NCI-H1048 (cell line): ENCODE results near the gene PRND.
"Not testable (repeated sequence)": the region's sequence is repeated elsewhere in the genome, so short reads cannot be mapped to it uniquely, and the experiment has no call there.

Source experiments
- DNase-seq: peaks from one replicate; lab custom pipeline; 2025; lab: John Stamatoyannopoulos, UW

Gene PRND

DNA sequence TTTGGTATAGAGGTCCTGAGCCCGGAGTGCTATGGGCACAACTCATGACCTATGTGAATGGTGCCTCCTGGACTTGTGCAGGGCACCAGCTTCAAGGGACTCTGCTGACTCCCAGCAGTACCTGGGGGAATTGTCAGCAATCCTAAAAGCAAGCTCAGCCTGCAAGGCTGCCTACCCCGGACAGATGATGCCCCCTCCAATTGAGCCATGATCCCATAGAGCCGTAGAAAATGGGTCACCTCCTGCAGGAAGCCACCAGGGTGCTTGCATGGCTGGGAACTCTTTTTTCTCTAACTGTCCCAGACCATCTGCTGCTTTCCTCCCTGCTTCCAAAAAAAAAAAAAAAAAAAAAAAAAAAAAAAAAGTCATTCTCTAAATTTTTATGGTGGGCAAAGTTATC is 12.9 kb upstream of the PRND start:
- DNase-seq = no peak

GRCh38 chr20:4709261-4710105 is 12.2 kb upstream of the PRND start:
- DNase-seq = no peak

DNA sequence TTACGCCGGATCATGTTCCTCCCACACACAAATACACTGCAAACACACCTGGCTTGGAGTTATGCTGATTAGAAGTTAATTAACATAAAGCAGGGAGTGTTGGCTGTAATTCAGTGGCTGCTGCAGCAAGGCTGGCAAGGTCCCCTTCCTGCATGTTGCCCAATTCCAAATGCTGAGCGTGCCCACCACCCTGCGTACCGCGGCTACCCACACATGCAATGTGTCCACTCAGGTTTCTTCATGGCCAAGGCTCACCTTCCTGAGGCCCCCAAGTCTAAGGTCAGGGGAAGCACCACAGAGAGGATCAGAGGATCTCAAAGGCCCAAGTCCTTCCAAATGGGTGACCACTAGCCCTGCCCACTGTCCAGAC is 11.6 kb upstream of the PRND start:
- no peak for DNase-seq

DNA sequence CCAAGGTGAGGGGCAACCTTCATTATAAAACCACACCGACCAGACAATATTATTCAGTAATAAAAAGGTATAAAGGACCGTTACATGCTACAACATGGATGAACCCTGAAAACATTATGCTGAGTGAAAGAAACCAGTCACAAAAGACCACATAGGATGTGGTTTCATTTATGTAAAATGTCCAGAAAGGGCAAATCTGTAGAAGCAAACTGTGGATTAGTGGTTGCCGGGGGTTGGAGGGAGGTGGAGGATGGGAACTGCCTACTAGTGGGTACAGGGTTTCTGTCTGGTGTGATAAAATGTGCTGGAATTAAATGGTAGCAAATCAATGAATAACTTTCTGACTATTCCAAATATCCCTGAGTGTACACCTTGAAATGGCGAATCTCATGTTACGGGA is 10.2 kb upstream of the PRND start:
- DNase-seq = no peak

DNA sequence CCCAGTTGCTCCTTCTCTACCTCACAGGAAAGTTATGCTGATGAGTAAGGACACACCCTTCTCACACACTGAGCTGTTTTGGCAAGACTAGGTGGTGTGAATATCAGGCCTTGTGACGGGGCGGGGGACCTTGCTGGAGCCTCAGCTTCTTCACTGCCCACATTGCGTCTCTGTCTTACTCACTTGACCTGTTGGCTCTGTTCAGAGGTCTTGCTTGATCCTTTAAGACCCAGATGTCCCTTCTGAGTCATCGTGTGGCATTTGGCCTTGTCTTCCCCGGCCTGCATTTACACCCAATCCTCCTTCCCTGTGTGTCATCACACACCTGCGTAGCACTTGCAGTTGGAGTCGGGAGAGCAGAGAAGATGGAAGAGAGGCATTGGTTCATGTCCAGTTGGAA is 8.3 kb upstream of the PRND start:
- no peak for DNase-seq

- no peak for DNase-seq
Measured at GRCh38 chr20:4714818-4715217, 6.9 kb upstream of the PRND start.

- DNase-seq = no peak
Measured at GRCh38 chr20:4717816-4718570, 3.7 kb upstream of the PRND start.

- no peak for DNase-seq
Measured at GRCh38 chr20:4719190-4719589, 2.5 kb upstream of the PRND start.

- DNase-seq = peak; percentile 7
Measured at GRCh38 chr20:4720041-4720976, 1.4 kb upstream of the PRND start.

GRCh38 chr20:4720977-4721349 is 746 bp upstream of the PRND start:
- no peak for DNase-seq

GRCh38 chr20:4722571-4722970 is 862 bp downstream of the PRND start:
- DNase-seq = no peak

DNA sequence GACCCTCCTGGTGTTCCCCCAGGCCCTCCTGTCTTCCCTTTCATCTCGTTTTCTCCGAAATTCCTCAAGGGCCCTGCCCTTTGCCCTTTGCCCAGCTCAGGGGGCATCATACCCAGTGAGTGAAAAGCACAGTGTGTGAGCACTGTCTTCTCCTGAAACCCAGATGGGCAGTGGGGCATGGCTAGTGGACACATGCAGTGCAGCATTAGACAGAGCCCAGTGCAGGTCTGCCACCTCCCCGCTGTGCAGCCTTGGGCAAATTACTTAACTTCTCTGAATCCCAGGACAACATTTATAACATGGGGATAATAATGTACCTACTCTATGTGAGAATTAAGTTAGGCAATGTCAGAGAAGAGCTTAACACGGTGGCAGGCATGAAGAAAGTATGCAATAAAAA is 1.3 kb downstream of the PRND start:
- DNase-seq = no peak

- DNase-seq = not testable (repeated sequence)
Measured at GRCh38 chr20:4723553-4723952, 1.8 kb downstream of the PRND start.

- DNase-seq = no peak
Measured at GRCh38 chr20:4724459-4725262, 3.0 kb downstream of the PRND start.

- no peak for DNase-seq
Measured at GRCh38 chr20:4725263-4725550, 3.5 kb downstream of the PRND start.

- DNase-seq = no peak
Measured at GRCh38 chr20:4726710-4727397, 5.1 kb downstream of the PRND start.

DNA sequence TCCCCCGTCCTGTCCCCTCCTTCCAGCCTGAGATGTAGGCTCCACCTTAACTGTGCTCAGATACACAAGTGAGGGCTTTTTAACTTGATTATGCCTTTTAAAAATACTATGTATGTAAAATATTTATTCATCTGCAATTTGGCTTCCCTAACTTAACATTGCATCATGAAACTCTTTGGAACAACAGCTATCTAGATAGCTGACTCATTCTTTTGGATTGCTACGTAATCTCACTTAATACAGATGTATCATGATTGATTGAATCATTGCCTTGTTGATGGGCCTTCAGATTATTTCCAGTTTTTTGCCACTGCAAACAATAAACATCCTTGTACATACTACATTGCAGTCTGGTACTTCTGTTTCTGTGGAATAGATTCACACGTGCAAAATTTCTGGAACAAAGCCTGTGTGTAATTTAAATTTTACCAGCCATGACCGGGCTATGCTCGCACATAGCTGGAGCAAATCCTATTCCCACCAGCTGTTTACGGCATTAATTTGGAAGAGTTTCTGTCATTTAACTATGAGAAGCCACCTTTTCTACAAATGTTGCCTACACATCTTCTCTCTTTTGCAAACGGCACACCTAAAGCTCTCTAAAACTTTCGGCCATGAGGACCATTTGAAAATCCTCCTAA is 6.5 kb downstream of the PRND start:
- no peak for DNase-seq

DNA sequence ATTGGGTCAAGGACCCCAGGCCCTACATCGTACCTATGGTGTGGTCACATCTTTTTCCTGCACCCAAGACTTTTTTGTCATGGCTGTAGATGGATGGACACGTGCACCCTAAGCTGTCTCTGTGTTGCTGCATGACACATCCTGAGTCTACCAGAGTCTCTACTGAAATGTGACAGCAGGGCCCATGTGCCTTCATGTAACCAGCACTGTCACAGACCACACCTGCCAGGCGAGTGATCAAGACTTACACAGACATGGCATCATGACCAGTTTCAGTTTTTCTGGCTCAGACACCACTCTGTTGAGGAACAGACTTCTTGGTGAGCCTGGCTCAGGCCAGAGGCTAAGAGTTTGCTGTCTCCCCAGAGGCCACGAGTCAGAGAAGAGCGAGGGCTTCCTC is 7.6 kb downstream of the PRND start:
- DNase-seq = no peak

GRCh38 chr20:4730780-4731179 is 9.1 kb downstream of the PRND start:
- peak; percentile 7 for DNase-seq

DNA sequence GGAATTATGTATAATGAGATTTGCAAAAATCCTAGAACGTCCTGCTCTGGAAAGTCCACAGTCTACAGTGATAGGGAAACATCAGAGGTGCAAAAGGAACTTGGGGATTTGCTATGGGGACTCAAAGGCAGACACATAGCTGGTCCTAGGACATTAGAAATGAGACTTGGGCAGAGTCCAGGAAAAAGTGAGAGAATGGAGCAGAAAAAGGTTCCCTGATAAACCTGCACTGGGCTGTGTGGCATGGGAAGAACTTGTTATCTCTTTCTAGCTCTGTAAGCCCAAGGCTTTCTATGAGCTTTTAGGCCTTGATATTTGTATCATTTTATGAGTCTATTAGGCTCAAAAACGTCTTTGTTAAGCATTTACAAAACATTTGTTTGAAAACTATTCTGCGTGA is 15.2 kb downstream of the PRND start:
- no peak for DNase-seq
